ENCODE data around the gene ZBTB7A. TPM values are rescaled to one million over a fixed set of nuclear protein-coding genes. Genes with fewer than 3 reads are reported as not detected.

ZBTB7A gene
- total RNA-seq, 2 experiments from 2014 or later, result 11.3 to 11.9 TPM

GRCh38 chr19:4075373-4075772 is 8.7 kb upstream of the ZBTB7A start:
- peak; percentile 46 for DNase-seq
- Mint-ChIP-seq H3K4me1 (ENCODE audit: low read depth) (peaks cover 24% of the 10 kb centered on the region), H3K27me3 (ENCODE audit: low read depth) (no peaks in the 10 kb centered on the region), H3K4me3 (no peak overlapping the region), H3K36me3 (ENCODE audit: low read depth) (no peaks in the 10 kb centered on the region), H3K9me3 (no peaks in the 10 kb centered on the region), H3K27ac (peak overlapping the region; percentile 1)
- CTCF ChIA-PET, result no interaction called here
- intact Hi-C loops (cut with micrococcal nuclease), result no loop called here

GRCh38 chr19:4071610-4072009 is 4.9 kb upstream of the ZBTB7A start:
- H3K36me3 Mint-ChIP-seq (ENCODE audit: low read depth), result no peaks in the 10 kb centered on the region
- DNase-seq, result no peak
- no peaks in the 10 kb centered on the region for H3K27me3 Mint-ChIP-seq (ENCODE audit: low read depth)
- intact Hi-C loops (cut with micrococcal nuclease), result no loop called here
- H3K4me1 Mint-ChIP-seq (ENCODE audit: low read depth), result peaks cover 24% of the 10 kb centered on the region
- CTCF ChIA-PET, result no interaction called here
- H3K9me3 Mint-ChIP-seq, result no peaks in the 10 kb centered on the region
- H3K27ac Mint-ChIP-seq, result no peak overlapping the region
- no peak overlapping the region for H3K4me3 Mint-ChIP-seq

DNA sequence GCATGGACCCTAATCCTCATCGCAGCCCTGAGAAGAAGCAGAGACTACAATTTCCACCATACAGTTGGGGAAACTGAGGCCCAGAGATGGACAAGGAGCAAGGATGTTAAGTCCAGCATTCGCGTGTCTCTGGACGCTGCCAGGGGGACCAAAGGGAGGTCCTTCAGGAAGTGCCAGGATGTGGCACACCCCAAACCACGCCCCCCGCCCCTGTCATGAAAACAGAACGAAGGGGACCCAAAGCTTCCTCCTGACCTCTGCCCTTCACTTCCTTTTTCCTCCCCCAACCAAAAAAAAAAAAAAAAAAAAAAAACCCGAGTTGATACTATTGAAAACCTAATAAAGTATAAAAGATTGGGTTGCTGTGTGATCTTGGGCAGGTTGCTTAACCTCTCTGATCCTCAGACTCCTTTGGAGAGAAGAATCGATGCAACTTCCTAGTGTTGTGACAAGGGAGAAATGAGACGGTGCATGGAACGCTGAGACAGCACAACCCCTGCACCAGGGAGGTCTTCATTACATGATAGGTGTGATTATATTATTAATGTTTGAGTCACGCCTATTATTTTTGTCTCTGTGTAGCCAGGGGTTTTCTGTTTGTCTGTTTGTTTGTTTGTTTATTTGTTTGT is 2.7 kb upstream of the ZBTB7A start:
- Mint-ChIP-seq H3K4me1 (ENCODE audit: low read depth) (peaks cover 18% of the 10 kb centered on the region), H3K27ac (no peak overlapping the region), H3K9me3 (no peaks in the 10 kb centered on the region), H3K4me3 (no peak overlapping the region), H3K27me3 (ENCODE audit: low read depth) (no peaks in the 10 kb centered on the region), H3K36me3 (ENCODE audit: low read depth) (no peaks in the 10 kb centered on the region)
- DNase-seq, result peak; percentile 59
- CTCF ChIA-PET, result no interaction called here
- intact Hi-C loops (cut with micrococcal nuclease), result loop anchor here (5.0 kb wide), 7 partner anchors 38 to 653 kb away; partner anchors contain the start of genes ANKRD24, APBA3, CACTIN and DPP9

DNA sequence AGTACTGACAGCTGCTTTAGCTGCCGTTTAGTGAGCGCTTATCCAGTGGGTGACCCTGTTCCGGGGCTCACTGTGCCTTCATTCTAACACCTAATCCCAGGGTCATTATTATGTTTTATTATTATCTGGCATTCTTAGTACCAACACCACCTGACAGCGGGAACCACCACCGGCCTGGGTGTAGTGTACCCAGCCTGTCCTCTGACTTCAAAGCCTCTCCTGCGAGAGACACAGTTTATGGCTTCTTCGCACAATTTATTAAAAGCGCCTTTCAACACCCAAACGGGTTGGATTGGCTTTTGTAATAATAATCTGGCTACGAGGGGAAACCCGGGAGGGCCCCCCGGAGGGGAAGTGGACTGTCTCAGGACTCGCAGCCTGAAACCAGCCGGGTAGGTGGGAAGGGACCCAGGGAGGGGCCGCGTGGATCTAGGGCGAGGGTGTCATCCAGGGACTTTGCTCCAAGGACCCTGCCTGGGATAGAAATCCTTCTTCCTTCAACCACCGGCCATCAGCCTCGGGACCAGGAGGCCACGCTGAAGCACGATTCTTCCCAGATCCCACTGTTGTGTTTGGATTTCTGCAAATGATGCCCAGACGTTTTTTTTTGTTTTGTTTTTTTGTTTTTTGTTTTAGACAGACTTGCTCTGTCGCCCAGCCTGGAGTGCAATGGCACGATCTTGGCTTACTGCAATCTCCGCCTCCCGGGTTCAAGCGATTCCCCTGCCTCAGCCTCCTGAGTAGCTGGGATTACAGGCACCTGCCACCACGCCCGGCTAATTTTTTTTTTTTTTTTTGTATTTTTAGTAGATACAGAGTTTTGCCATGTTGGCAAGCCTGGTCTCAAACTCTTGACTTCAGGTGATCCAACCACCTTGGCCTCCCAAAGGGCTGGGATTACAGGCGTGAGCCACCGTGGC is 1.6 kb upstream of the ZBTB7A start:
- peaks cover 23% of the 10 kb centered on the region for H3K4me1 Mint-ChIP-seq (ENCODE audit: low read depth)
- H3K9me3 Mint-ChIP-seq, result no peaks in the 10 kb centered on the region
- no peak for DNase-seq
- peak overlapping the region; percentile 53 for H3K27ac Mint-ChIP-seq
- no peaks in the 10 kb centered on the region for H3K36me3 Mint-ChIP-seq (ENCODE audit: low read depth)
- H3K27me3 Mint-ChIP-seq (ENCODE audit: low read depth), result no peaks in the 10 kb centered on the region
- H3K4me3 Mint-ChIP-seq, result peak overlapping the region; percentile 69
- CTCF ChIA-PET, result no interaction called here
- intact Hi-C loops (cut with micrococcal nuclease), result loop anchor here (5.0 kb wide), 7 partner anchors 39 to 654 kb away; partner anchors contain the start of genes ANKRD24, APBA3, CACTIN and DPP9

DNA sequence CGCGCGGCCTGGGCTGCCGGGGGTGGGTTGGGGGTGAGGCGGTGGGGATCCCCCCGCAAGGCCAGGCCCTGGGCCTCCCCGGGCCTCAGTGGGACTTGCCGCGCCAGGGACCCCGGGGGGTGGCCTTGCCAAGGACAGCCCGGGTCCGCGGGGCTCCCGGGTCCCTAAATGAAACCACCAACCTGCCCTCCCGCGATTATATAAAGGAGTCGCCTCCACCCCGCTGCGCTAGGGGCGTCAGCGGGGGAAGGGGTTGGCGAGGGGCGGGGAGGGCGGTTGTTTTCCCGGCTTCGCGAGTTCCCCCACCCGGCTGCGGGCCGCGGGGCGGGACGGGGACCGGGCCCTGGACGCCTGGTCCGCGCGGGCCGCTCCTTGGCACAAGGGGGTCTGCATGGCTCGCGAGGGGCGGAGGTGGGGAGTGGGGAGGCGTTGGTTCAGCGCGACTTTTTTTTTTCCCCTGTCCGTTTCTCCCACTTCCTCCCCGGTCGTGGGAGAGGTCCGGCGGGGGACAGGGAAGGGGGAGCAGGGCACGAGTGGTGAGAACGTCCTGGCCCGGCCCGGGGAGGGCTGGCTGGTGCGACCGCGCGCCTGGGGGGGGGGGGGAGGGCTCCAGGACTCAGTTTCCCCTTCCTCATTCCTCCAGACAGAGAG is 822 bp upstream of the ZBTB7A start:
- intact Hi-C loops (cut with micrococcal nuclease), result loop anchor here (2.0 to 5.0 kb wide), 9 partner anchors 40 to 655 kb away; partner anchors contain the start of genes ANKRD24, APBA3, CACTIN and CHAF1A
- H3K4me1 Mint-ChIP-seq (ENCODE audit: low read depth), result peaks cover 30% of the 10 kb centered on the region
- peak overlapping the region; percentile 53 for H3K27ac Mint-ChIP-seq
- no peaks in the 10 kb centered on the region for H3K27me3 Mint-ChIP-seq (ENCODE audit: low read depth)
- peak overlapping the region; percentile 69 for H3K4me3 Mint-ChIP-seq
- H3K9me3 Mint-ChIP-seq, result no peaks in the 10 kb centered on the region
- DNase-seq, result no peak
- CTCF ChIA-PET, result no interaction called here
- H3K36me3 Mint-ChIP-seq (ENCODE audit: low read depth), result no peaks in the 10 kb centered on the region

DNA sequence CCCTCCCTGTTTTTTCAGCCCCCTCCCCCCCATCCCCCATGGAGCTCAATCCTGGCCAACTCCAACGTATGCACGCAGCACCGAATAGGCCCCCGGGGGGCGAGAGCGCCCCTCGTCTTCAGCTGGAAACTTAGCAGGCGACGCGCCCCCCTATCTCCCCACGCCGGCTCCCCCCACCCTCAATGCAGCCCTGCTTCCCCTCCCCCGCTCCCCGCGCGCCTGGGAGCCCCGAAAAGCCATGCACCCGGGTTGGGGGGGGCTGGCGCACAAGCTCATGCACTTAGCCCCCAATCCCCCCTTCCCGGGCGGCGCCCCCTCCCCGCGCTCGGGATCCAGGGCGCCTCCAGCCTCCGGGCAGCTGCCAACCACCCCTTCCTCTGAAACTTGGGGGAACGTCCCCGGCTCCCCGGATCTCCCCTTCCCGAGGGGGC is 508 bp downstream of the ZBTB7A start:
- Mint-ChIP-seq H3K27me3 (ENCODE audit: low read depth) (no peaks in the 10 kb centered on the region), H3K4me3 (peak overlapping the region; percentile 56), H3K4me1 (ENCODE audit: low read depth) (peaks cover 34% of the 10 kb centered on the region), H3K9me3 (no peaks in the 10 kb centered on the region), H3K27ac (no peak overlapping the region), H3K36me3 (ENCODE audit: low read depth) (no peaks in the 10 kb centered on the region)
- CTCF ChIA-PET, result no interaction called here
- DNase-seq, result peak; percentile 31
- intact Hi-C loops (cut with micrococcal nuclease), result loop anchor here (1.0 to 5.0 kb wide), 11 partner anchors 41 to 656 kb away; partner anchors contain the start of genes ANKRD24, APBA3, CACTIN and CHAF1A

DNA sequence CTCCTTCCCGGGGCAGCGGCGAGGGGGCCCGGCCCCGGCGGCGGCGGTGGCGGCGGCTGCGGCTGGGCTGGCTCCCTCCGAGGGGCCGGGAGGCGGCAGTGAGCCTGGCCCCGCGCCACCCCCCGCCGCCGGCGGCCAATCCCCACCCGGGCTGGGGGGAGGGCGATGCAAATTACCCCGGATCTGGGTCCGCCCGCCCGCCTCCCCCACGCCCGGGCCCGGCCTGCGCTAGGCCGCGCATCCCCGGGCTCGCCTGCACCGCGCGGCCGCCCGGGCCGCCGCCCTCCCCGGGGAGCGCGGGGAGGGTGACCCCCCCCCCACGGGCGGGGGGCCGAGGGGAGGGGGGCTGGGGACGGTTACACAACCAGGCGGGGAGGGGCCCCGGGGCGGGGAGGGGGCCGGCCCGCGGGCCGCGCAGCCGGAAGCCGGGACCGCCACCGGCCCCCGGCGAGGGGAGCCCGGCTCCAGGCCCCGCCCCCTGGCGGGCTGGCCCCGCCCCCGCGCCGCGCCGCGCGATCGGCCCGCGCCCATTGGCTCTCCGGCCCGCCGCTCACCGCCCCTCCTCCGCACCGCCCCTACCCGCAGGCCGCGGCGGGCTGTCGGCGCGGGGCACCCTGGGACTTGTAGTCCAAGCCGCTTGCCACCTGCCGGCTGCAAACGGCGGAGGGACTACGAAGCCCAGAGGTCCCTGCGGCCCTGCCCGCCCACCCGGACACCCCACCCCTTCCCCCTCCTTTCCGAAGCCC is 1.1 kb downstream of the ZBTB7A start:
- peak; percentile 96 for DNase-seq
- Mint-ChIP-seq H3K9me3 (no peaks in the 10 kb centered on the region), H3K27ac (no peak overlapping the region), H3K4me3 (peak overlapping the region; percentile 56), H3K27me3 (ENCODE audit: low read depth) (no peaks in the 10 kb centered on the region), H3K36me3 (ENCODE audit: low read depth) (no peaks in the 10 kb centered on the region), H3K4me1 (ENCODE audit: low read depth) (peaks cover 36% of the 10 kb centered on the region)
- CTCF ChIA-PET, result no interaction called here
- intact Hi-C loops (cut with micrococcal nuclease), result loop anchor here (1.0 to 5.0 kb wide), 11 partner anchors 42 to 657 kb away; partner anchors contain the start of genes ANKRD24, APBA3, CACTIN and CHAF1A

DNA sequence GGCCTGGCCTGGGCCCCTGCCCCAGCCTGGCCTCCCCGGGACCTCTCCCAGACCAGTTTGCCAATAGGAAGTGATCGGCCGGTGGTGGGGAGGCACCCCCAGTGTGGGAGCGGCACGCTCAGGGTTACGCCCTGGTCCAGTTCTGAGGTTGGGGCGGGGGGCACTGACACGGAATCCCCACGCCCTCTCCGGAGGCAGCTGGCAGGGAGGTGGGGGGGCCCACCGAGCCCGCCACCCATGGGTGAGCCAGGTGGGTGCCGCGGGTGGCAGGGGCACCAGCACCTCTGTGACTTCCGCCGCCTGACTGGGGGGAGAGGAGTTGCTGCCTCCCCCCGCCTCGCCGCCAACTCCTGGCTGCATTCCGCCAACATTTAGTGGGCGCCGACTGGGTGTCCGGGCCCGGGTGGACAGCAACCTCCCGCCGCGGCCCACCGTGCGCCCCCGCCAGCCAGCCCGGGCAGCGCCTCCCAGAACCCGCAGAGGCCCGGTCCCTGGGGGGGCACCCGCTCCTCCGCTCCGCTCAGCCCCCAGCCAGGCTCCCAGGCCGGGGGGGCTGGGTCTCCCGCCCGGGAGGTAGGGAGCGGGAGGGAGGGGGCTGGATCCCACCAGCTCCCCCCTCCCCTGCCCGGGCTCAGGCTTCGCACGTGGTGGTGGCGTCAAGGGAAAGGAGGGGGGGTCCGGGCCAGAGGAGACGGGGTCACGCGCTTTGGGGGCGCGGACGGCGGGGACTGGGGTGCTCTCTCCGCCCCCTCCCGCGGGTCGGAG is 2.0 kb downstream of the ZBTB7A start:
- intact Hi-C loops (cut with micrococcal nuclease), result loop anchor here (5.0 kb wide), 7 partner anchors 43 to 658 kb away; partner anchors contain the start of genes ANKRD24, APBA3, CACTIN and DPP9
- CTCF ChIA-PET, result no interaction called here
- peak overlapping the region; percentile 36 for H3K27ac Mint-ChIP-seq
- H3K4me3 Mint-ChIP-seq, result peak overlapping the region; percentile 66
- no peaks in the 10 kb centered on the region for H3K36me3 Mint-ChIP-seq (ENCODE audit: low read depth)
- H3K27me3 Mint-ChIP-seq (ENCODE audit: low read depth), result no peaks in the 10 kb centered on the region
- DNase-seq, result peak; percentile 47
- H3K9me3 Mint-ChIP-seq, result no peaks in the 10 kb centered on the region
- H3K4me1 Mint-ChIP-seq (ENCODE audit: low read depth), result peaks cover 39% of the 10 kb centered on the region

- Mint-ChIP-seq H3K9me3 (no peaks in the 10 kb centered on the region), H3K4me3 (peak overlapping the region; percentile 66), H3K27ac (peak overlapping the region; percentile 74), H3K4me1 (ENCODE audit: low read depth) (peaks cover 36% of the 10 kb centered on the region), H3K36me3 (ENCODE audit: low read depth) (no peaks in the 10 kb centered on the region), H3K27me3 (ENCODE audit: low read depth) (no peaks in the 10 kb centered on the region)
- CTCF ChIA-PET, result no interaction called here
- DNase-seq, result no peak
- intact Hi-C loops (cut with micrococcal nuclease), result no loop called here
Observed at GRCh38 chr19:4064149-4064495, 2.6 kb downstream of the ZBTB7A start.

GRCh38 chr19:4063369-4064148 is 3.1 kb downstream of the ZBTB7A start:
- Mint-ChIP-seq H3K36me3 (ENCODE audit: low read depth) (no peaks in the 10 kb centered on the region), H3K4me1 (ENCODE audit: low read depth) (peaks cover 34% of the 10 kb centered on the region), H3K27me3 (ENCODE audit: low read depth) (no peaks in the 10 kb centered on the region), H3K4me3 (peak overlapping the region; percentile 66), H3K27ac (peak overlapping the region; percentile 74), H3K9me3 (no peaks in the 10 kb centered on the region)
- no peak for DNase-seq
- intact Hi-C loops (cut with micrococcal nuclease), result no loop called here
- CTCF ChIA-PET, result no interaction called here

Data from activated naive CD4-positive, alpha-beta T cell treated with anti-CD3 and anti-CD28 coated beads for 36 hours (primary cell).